B cell (primary cell): ENCODE results near the gene CENPB. TPM values are rescaled to one million over a fixed set of nuclear protein-coding genes. Genes with fewer than 3 reads are reported as not detected.

Source experiments
- ATAC-seq: fragments of 200-7000 bp; cut with Tn5 transposase; one replicate; pipeline ENCODE4 v1.10.0; 2021; ENCODE audit warnings: low read depth, mild to moderate bottlenecking, moderate number of reproducible peaks, moderate library complexity
- CTCF ChIA-PET: fragments of 350-600 bp; sonication (Branson Sonifier 250); formaldehyde crosslinking; loops from one replicate; lab custom pipeline; 2021; ENCODE audit warnings: antibody characterized with exemption, inconsistent platforms; lab: Charles Lee
- POLR2A ChIA-PET: fragments of 350-600 bp; sonication (Branson Sonifier 250); formaldehyde crosslinking; loops from one replicate; lab custom pipeline; 2021; ENCODE audit warnings: antibody characterized with exemption; lab: Charles Lee
- DNase-seq: peaks from one replicate; pipeline ENCODE4 v3.0.0; 2013
- H2AFZ ChIP-seq: 2 replicates; pipeline ENCODE4 v1.6.1; 2012; ENCODE audit warnings: mild to moderate bottlenecking, low read depth, low read length; ENCODE audit not compliant: insufficient read depth, poor library complexity, severe bottlenecking
- H3K27ac ChIP-seq, 2 donors: 1 replicate in 1 of 2; 2 replicates in 1 of 2; pipeline ENCODE4 v1.5.1; 2012 to 2013; ENCODE audit warnings: low read length in 2 of 2, mild to moderate bottlenecking in 2 of 2, moderate library complexity in 1 of 2
- H3K27me3 ChIP-seq, 4 experiments: fragments of 200-600 bp in 1 of 4; sonication (generic) in 1 of 4; replicated peaks in 1 of 4; 1 replicate in 2 of 4; 2 replicates in 2 of 4; pipeline versions ENCODE4 v1.6.1 to v1.7.0; 2013 to 2016; ENCODE audit warnings: low read length in 3 of 4, mild to moderate bottlenecking in 2 of 4, mixed read lengths in 1 of 4, moderate library complexity in 1 of 4; ENCODE audit not compliant: insufficient read depth in 4 of 4, control insufficient read depth in 3 of 4; ENCODE audit errors: control extremely low read depth in 1 of 4
- H3K36me3 ChIP-seq, 2 experiments: replicated peaks in 1 of 2; 1 replicate in 1 of 2; 2 replicates in 1 of 2; pipeline versions ENCODE4 v1.6.1 to v1.7.1; 2013; ENCODE audit warnings: low read length in 1 of 2; ENCODE audit not compliant: insufficient read depth in 2 of 2, control insufficient read depth in 1 of 2; ENCODE audit errors: control extremely low read depth in 1 of 2, extremely low read depth in 1 of 2
- H3K4me1 ChIP-seq, 2 donors: fragments of 200-600 bp in 1 of 2; sonication (generic) in 1 of 2; 1 replicate in 1 of 2; 2 replicates in 1 of 2; pipeline versions ENCODE4 v1.5.1 to v1.6.1; 2013 to 2017; ENCODE audit warnings: low read length in 2 of 2; ENCODE audit not compliant: control insufficient read depth in 2 of 2, insufficient read depth in 2 of 2
- H3K4me2 ChIP-seq: replicated peaks from 2 replicates; pipeline ENCODE3; 2012; ENCODE audit warnings: mild to moderate bottlenecking, low read depth, low read length; ENCODE audit not compliant: poor library complexity, severe bottlenecking
- H3K4me3 ChIP-seq, 5 experiments: fragments of 200-600 bp in 1 of 5; sonication (generic) in 1 of 5; 1 replicate in 3 of 5; 2 replicates in 2 of 5; pipeline versions ENCODE4 v1.5.1 to v1.7.0; 2011 to 2016; ENCODE audit warnings: low read length in 4 of 5, mild to moderate bottlenecking in 4 of 5, low read depth in 2 of 5, control low read depth in 1 of 5, moderate library complexity in 1 of 5; ENCODE audit not compliant: insufficient read depth in 1 of 5; ENCODE audit errors: control extremely low read depth in 1 of 5, extremely low read depth in 1 of 5
- H3K79me2 ChIP-seq: fragments of 200-600 bp; sonication (generic); one replicate; pipeline ENCODE4 v1.6.0; 2016; ENCODE audit warnings: low read length; ENCODE audit not compliant: control insufficient read depth, insufficient read depth
- H3K9ac ChIP-seq: fragments of 200-600 bp; sonication (generic); 2 replicates; pipeline ENCODE4 v1.6.1; 2017; ENCODE audit warnings: mild to moderate bottlenecking, low read length, moderate library complexity
- H3K9me3 ChIP-seq, 3 donors: one replicate each; pipeline versions ENCODE4 v1.6.1 to v1.7.1; 2013; ENCODE audit warnings: low read length in 2 of 3; ENCODE audit not compliant: control insufficient read depth in 2 of 3, insufficient read depth in 1 of 3; ENCODE audit errors: control extremely low read depth in 1 of 3
- H4K20me1 ChIP-seq: 2 replicates; pipeline ENCODE4 v1.6.0; 2012; ENCODE audit warnings: mild to moderate bottlenecking, low read length; ENCODE audit not compliant: insufficient read depth, control insufficient read depth, poor library complexity, severe bottlenecking
- H3K27ac Mint-ChIP-seq: one replicate; pipeline ENCODE4 v1.8.0; 2021; ENCODE audit warnings: mixed read lengths
- H3K27me3 Mint-ChIP-seq: one replicate; pipeline ENCODE4 v1.8.0; 2021; ENCODE audit warnings: mixed read lengths
- H3K4me1 Mint-ChIP-seq: one replicate; pipeline ENCODE4 v1.8.0; 2021; ENCODE audit warnings: mixed read lengths
- H3K4me3 Mint-ChIP-seq: one replicate; pipeline ENCODE4 v1.8.0; 2021; ENCODE audit warnings: mixed read lengths
- H3K9me3 Mint-ChIP-seq: one replicate; pipeline ENCODE4 v1.8.0; 2022; ENCODE audit warnings: mixed read lengths; ENCODE audit not compliant: insufficient read depth
- EZH2 ChIP-seq: IDR thresholded peaks from 2 replicates; pipeline ENCODE4 v1.6.1; 2012; ENCODE audit warnings: borderline replicate concordance, low read depth, mild to moderate bottlenecking, moderate library complexity, low read length; ENCODE audit not compliant: insufficient read depth, poor library complexity, severe bottlenecking
- WGBS: methylation state at CpG from one replicate; pipeline ENCODE4 v1.1.5; 2013; ENCODE audit warnings: missing lambda C conversion rate; ENCODE audit not compliant: insufficient coverage; 5-methylcytosine and 5-hydroxymethylcytosine counted together
- intact Hi-C: fragments of 100-400 bp; cut with micrococcal nuclease; formaldehyde crosslinking; loops from one replicate; pipeline ENCODE4 v1.10.0; 2022
- polyA plus RNA-seq: library from polyadenylated mRNA; depleted of rRNA; stranded (reverse); fragments of >200 nt; gene quantifications from 2 replicates; pipeline ENCODE4 v1.2.3, GENCODE V29; 2012
- total RNA-seq, 2 donors: library from RNA; stranded (reverse); fragments of 120-200 nt in 1 of 2; gene quantifications; 1 replicate in 1 of 2; 2 replicates in 1 of 2; pipeline versions ENCODE4 v1.2.3 to v1.2.4, GENCODE V29; 2013 to 2022
- TF ChIP-seq, protein P1 (sequence below): fragments of 200-600 bp; IDR thresholded peaks from one replicate; pipeline ENCODE4 v1.8.0; 2022; ENCODE audit warnings: antibody characterized with exemption, mild to moderate bottlenecking

The CENPB gene
- total and polyA plus RNA-seq, 2 donors (not counting 1 experiment from before 2014, with no cell fraction given), result 13.3 to 46.4 TPM

GRCh38 chr20:3784863-3785239 lies 1.7 kb downstream of the CENPB start:
- Histone ChIP-seq H3K27ac (no peak overlapping the region), H3K27me3 (no peaks in the 10 kb centered on the region), H2AFZ (no peak overlapping the region), H3K4me2 (peak overlapping the region; percentile 79), H3K4me1 (peaks cover 17 to 30% of the 10 kb centered on the region in 2 donors), H3K4me3 (no peak overlapping the region), H3K9me3 (peaks cover 0 to 3% (median 0%) of the 10 kb centered on the region in 3 donors), H3K9ac (no peak overlapping the region), H3K79me2 (no peaks in the 10 kb centered on the region), H3K36me3 (peaks cover 0 to 2% of the 10 kb centered on the region in 2 experiments), H4K20me1 (peaks cover 23% of the 10 kb centered on the region)
- no peaks in the 10 kb centered on the region for H3K27me3 Mint-ChIP-seq
- ChIA-PET POLR2A (interaction anchor here (3.2 kb wide), 1 partner anchor 17 kb away, joined by 17 read pairs; the partner anchor contains the start of gene ADISSP), CTCF (interaction anchor here (3.3 to 6.4 kb wide), 2 partner anchors 17 to 35 kb away, joined by 19 to 84 read pairs; partner anchors contain the start of genes ADISSP and AP5S1)
- no peak for ATAC-seq
- peak; percentile 27 for DNase-seq
- H3K9me3 Mint-ChIP-seq, result no peaks in the 10 kb centered on the region
- TF ChIP-seq EZH2, result no peak
- TF ChIP-seq, protein P1, sequence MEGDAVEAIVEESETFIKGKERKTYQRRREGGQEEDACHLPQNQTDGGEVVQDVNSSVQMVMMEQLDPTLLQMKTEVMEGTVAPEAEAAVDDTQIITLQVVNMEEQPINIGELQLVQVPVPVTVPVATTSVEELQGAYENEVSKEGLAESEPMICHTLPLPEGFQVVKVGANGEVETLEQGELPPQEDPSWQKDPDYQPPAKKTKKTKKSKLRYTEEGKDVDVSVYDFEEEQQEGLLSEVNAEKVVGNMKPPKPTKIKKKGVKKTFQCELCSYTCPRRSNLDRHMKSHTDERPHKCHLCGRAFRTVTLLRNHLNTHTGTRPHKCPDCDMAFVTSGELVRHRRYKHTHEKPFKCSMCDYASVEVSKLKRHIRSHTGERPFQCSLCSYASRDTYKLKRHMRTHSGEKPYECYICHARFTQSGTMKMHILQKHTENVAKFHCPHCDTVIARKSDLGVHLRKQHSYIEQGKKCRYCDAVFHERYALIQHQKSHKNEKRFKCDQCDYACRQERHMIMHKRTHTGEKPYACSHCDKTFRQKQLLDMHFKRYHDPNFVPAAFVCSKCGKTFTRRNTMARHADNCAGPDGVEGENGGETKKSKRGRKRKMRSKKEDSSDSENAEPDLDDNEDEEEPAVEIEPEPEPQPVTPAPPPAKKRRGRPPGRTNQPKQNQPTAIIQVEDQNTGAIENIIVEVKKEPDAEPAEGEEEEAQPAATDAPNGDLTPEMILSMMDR, result no peak
- H3K4me3 Mint-ChIP-seq, result peak overlapping the region; percentile 64
- no peak overlapping the region for H3K27ac Mint-ChIP-seq
- WGBS, result 97% methylated on average over 5 of the region's 6 CpGs
- intact Hi-C loops, result no loop called here
- H3K4me1 Mint-ChIP-seq, result peaks cover 44% of the 10 kb centered on the region

- intact Hi-C loops, result no loop called here
- H3K9me3 ChIP-seq, result peaks cover 0 to 3% (median 0%) of the 10 kb centered on the region in 3 donors
- TF ChIP-seq, protein P1, result no peak
- TF ChIP-seq EZH2, result no peak
- H3K4me1 ChIP-seq, result peaks cover 20 to 31% of the 10 kb centered on the region in 2 donors
- H4K20me1 ChIP-seq, result peaks cover 23% of the 10 kb centered on the region
- peaks cover 50% of the 10 kb centered on the region for H3K4me1 Mint-ChIP-seq
- DNase-seq (no peak), ATAC-seq (no peak)
- H3K4me3 ChIP-seq, result no peak overlapping the region
- peak overlapping the region; percentile 41 for H3K27ac Mint-ChIP-seq
- WGBS, result 90% methylated on average over 17 of the region's 17 CpGs
- peaks cover 0 to 3% (median under 1%) of the 10 kb centered on the region in 4 experiments for H3K27me3 ChIP-seq
- H3K9me3 Mint-ChIP-seq, result no peaks in the 10 kb centered on the region
- no peaks in the 10 kb centered on the region for H3K27me3 Mint-ChIP-seq
- H3K27ac ChIP-seq, result no peak overlapping the region
- no peak overlapping the region for H3K4me2 ChIP-seq
- H3K4me3 Mint-ChIP-seq, result peak overlapping the region; percentile 64
- no peaks in the 10 kb centered on the region for H3K79me2 ChIP-seq
- peaks cover 0 to 2% of the 10 kb centered on the region in 2 experiments for H3K36me3 ChIP-seq
- POLR2A ChIA-PET, result interaction anchor here (0.5 to 3.2 kb wide), 2 partner anchors 16 to 35 kb away, joined by 4 to 17 read pairs; partner anchors contain the start of gene ADISSP
- CTCF ChIA-PET, result interaction anchor here (3.3 to 6.4 kb wide), 2 partner anchors 16 to 36 kb away, joined by 19 to 84 read pairs; partner anchors contain the start of genes ADISSP and AP5S1
- H2AFZ ChIP-seq, result no peak overlapping the region
- H3K9ac ChIP-seq, result no peak overlapping the region
These were observed 2.2 kb downstream of the CENPB start for GRCh38 chr20:3784216-3784853.
